Hepatocyte (in vitro differentiated cells): Measurements from ENCODE around the gene SLC6A4.

Experiments
- CTCF ChIP-seq: fragments of 200-600 bp; sonication (generic); IDR thresholded peaks from 2 replicates; pipeline ENCODE4 v1.5.1; 2016; ENCODE audit warnings: antibody characterized with exemption, mild to moderate bottlenecking; ENCODE audit not compliant: poor library complexity
- EZH2 ChIP-seq: fragments of 200-600 bp; sonication (generic); IDR thresholded peaks from 2 replicates; pipeline ENCODE4 v1.6.1; 2016; ENCODE audit warnings: antibody characterized with exemption, mild to moderate bottlenecking, borderline replicate concordance
- EZH2phosphoT487 ChIP-seq: fragments of 200-600 bp; sonication (generic); IDR thresholded peaks from one replicate; pipeline ENCODE4 v1.6.1; 2018; ENCODE audit warnings: antibody characterized with exemption, mild to moderate bottlenecking, low read depth, moderate library complexity; ENCODE audit not compliant: unreplicated experiment, severe bottlenecking

- no peak for TF ChIP-seq CTCF
- TF ChIP-seq EZH2phosphoT487: no peak
- no peak for TF ChIP-seq EZH2
Measured at GRCh38 chr17:30208214-30208613, 27.3 kb downstream of the SLC6A4 start.
